ENCODE measurements around the gene MAML2.

DNA sequence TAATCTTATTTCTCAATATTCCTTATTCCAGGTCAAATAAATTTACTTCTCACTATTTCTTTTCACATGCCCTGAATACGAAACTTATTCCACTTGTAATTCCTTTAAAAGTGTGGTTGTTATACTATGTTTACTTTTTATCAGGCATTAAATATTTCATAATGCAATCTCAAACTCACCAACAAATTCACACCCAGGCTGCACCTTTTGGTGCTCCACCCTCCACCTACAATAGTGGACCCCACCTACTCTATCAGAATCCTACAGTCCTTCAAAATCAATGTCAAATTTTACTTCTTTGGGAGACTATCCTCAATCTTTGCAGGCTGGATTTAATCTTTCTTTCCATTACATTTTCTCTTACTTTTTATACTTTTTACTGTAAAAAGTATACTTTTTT is 353.2 kb downstream of the MAML2 start:
- TF ChIP-seq, protein P1, sequence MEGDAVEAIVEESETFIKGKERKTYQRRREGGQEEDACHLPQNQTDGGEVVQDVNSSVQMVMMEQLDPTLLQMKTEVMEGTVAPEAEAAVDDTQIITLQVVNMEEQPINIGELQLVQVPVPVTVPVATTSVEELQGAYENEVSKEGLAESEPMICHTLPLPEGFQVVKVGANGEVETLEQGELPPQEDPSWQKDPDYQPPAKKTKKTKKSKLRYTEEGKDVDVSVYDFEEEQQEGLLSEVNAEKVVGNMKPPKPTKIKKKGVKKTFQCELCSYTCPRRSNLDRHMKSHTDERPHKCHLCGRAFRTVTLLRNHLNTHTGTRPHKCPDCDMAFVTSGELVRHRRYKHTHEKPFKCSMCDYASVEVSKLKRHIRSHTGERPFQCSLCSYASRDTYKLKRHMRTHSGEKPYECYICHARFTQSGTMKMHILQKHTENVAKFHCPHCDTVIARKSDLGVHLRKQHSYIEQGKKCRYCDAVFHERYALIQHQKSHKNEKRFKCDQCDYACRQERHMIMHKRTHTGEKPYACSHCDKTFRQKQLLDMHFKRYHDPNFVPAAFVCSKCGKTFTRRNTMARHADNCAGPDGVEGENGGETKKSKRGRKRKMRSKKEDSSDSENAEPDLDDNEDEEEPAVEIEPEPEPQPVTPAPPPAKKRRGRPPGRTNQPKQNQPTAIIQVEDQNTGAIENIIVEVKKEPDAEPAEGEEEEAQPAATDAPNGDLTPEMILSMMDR (IDR thresholded peaks at IDR 0.05) = no peak
- TF ChIP-seq POLR2A (IDR thresholded peaks at IDR 0.05; ENCODE audit: low read depth) = no peak
- no peak for TF ChIP-seq POLR2AphosphoS5 (IDR thresholded peaks at IDR 0.05)
- TF ChIP-seq EP300 (IDR thresholded peaks at IDR 0.05) = no peak

Data from esophagus muscularis mucosa (tissue), 4 donors.